Measurements from ENCODE around the gene MCF2L2.
"Not testable (repeated sequence)": the region's sequence is repeated elsewhere in the genome, so short reads cannot be mapped to it uniquely, and the experiment has no call there.

MCF2L2 gene

DNA sequence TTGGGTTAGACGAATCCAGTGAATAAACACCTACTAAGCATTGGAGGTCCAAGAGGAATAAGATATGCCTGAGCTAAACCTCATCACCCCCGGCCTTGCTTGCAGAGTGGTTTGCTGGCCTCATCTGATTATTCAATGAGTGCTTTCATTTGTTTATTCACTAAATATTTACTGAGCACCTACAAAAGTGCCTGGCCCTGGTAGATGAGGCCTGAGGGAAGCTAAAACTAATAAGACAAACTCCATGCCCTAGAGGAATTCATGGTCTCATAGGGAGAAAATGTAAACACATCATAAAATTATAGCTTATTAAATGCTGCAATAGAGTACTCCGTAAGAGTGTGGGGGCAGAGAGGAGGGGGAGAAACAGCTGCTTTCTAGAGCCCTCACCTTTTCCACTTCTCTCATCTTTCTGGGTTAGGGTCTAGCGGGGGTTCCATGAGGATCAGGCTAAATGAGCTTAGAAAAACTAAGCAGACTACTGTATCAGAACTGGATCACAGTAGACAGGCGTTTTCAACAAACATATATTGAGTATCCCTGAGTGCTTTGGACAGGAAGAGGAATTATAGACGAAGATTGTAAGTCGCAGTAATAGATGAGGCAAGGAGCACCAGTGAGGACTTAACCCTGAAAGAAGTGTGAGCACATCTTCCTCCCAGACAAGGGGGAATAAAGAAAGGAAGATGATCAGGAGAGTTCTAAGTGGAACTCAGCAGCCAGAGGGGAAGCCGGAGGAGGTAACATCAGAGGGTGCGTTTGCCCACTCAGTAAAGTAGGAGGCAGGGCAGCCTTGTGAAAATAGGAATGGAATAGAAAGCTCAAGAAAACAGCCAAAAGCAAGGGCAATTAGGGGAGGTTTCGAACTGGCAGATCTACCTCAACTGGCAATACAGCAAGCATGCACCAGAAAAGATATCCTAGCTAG is 234.4 kb downstream of the MCF2L2 start:
- DNase-seq, result no peak

DNA sequence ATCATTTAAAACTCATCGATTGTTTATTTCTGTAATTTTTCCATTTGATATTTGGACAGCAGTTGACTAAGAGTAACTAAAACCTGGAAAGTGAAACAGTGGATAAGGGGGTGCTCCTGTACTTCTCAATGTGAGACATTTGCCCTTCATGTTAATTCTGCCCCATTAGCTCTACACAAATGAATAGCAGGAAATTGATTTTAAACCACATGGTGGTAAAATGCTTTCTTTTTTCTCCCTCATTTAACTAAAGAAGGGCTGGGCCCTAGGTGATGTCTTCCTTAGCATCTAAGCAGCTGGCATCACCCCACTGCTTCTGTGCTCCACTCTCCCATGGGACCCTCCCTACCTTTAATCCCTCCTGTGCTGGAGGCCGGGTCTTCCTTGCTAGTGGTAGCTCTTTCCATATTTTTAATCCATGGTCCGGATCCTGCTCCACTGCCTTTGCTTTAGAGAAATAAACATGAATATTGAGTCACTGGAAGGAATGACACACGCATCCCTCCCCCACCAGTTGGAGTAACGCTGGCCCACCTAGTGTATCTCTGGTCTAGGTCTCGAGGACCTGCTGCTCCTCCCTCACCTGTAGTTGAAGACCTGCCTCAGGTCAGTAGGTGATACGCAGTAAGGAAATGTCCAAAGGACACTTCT is 235.6 kb downstream of the MCF2L2 start:
- no peak for DNase-seq

GRCh38 chr3:183189641-183190040 is 238.8 kb downstream of the MCF2L2 start:
- DNase-seq, result no peak

DNA sequence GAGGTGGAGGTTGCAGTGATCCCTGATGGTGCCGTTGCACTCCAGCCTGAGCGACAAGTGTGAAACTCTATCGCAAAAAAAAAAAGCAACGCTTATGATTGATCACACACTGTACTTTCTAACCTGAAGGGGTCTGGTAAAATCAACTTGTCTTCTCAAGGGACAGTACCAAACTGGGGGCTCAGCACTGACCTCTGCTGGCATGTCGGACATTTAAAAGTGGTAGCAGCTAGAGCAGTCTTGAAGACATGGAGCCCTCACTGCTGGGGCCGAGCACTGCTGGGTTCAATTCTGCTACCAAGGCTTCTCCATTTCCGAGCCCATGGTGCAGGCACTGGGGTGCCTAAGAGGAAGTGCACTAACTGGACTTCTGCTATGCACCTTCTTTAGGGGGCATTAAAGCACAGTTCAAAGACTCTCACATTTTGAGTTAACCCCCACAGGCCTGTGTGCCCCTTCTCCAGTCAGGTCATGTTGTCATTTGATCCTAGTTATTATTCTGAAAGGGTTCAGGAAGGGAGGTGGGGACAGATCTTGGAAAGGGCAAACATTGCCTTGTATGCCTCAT is 239.4 kb downstream of the MCF2L2 start:
- peak in 1 of 2 experiments; percentile 62 for DNase-seq

GRCh38 chr3:183185696-183186095 is 242.7 kb downstream of the MCF2L2 start:
- no peak for DNase-seq

DNA sequence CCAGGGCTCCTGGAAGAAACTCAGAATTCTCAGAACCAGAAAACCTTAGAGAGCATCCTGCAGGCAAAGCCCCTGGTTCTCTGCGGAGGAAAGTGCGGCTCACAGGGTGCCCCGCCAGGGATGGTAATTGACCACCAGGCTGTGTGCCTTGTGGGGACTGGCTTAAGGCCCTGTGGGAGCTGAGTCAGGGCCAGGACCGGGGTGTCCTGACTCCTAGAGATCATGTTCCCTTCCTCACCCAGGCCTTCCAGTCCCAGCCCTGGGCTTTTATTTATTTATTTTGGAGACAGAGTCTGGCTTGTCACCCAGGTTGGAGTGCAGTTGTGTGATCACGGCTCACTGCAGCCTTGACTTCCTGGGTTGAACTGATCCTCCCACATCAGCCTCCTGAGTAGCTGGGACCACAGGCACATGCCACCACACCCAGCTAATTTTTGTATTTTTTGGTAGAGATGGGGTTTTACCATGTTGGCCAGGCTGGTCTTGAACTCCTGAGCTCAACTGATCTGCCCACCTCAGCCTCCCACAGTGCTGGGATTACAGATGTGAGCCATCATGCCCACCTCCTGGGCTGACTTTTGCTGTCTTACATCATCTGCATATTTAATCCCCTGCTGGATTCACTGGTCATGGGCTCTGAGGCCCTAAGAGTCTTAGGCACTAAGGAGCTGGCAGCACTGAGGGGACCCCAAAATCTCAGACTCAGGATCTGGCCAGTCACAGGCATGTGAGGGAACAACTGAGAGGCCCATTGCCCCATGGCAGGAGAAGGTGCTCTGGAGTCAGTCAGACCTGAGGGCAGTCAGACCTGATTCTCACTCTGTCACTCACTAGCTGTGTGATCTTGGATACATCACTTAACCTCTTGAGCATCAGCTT is 245.4 kb downstream of the MCF2L2 start:
- DNase-seq, result no peak

DNA sequence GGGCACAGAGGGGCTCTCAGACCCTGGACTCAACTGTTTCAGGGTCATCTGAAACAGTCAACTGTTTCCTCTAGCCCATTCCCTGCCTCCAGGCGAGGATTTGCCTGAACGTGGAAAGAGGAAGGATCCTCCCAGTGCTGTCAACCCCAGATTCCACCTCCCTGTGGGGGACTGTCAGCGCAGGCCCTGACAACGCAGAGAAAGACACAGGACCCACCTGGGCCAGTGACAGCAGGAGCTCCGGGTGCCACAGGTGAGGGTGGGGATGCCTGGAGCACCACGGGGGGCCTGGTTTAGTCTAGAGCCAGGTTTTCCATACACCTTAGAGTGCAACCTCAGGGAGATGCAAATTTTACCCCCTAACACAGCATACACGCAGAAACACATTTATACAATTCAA is 246.3 kb downstream of the MCF2L2 start:
- no peak for DNase-seq

- DNase-seq, result no peak
Measured at GRCh38 chr3:183181606-183182005, 246.8 kb downstream of the MCF2L2 start.

DNA sequence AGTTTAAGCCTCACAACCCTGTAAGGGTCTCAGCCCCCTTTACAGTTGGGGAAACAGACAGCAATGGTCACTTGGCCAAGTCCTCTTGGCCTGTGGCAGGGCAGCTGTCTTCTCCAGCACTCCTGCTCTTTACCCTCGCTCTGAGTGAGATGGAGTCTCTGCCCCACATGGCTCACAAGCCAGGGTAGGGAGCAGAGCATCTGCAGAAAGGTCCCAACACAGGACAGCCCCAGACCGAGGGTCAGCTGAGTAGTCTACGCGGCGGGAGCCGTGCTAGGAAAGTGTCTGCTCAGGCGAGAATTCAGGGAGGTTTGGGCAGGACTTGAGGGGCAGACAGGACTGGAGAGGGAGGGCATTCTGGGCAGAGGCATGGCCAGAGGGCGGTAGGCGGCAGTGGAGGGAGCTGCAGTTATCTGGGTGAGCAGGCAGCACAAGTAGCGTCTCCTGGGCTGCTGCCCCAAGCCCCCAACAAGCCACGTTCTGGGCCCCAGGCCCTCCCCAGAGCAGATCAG is 247.6 kb downstream of the MCF2L2 start:
- no peak for DNase-seq

GRCh38 chr3:183180110-183180783 is 248.2 kb downstream of the MCF2L2 start:
- peak in 1 of 2 experiments; percentile 19 for DNase-seq

GRCh38 chr3:183179550-183179908 is 248.9 kb downstream of the MCF2L2 start:
- DNase-seq, result not testable (repeated sequence)

DNA sequence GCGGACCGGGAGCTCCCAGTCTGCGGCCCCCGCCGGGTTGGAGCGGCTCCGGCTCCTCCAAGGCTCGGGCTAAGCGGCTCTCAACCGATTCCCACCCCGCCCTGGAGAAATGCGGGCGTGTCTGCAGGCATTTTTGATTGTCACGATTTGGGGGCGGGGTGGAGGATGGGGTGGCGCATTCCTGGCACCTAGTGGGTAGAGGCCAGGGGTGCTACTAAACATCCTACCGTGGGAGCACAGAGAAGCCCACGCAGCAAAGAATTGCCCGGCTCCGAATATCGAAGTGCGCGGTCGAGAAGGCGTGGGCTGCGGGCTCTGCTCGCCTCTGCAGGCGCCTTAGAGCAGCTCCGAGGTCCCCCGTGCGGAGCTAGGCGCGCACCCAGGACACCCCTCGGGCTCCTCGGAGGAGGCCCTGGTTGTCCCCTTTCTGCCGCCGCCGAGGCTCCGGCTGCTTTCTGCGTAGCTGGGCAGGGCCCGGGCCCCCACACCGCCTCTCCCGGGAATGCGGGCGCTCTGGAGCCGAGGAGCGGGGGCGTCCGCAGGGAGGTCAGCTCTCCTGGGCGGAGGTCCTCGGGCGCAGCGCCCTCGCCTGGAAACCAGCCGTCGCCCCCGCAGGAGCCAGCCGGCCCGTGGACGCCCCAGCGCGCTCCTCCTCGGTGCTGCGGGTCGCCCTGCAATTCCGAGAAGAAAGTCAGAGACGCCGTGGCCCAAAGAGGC is 249.4 kb downstream of the MCF2L2 start:
- DNase-seq, result peak; percentile 74 to 76

- no peak for DNase-seq
Measured at GRCh38 chr3:183178512-183178832, 249.9 kb downstream of the MCF2L2 start.

DNA sequence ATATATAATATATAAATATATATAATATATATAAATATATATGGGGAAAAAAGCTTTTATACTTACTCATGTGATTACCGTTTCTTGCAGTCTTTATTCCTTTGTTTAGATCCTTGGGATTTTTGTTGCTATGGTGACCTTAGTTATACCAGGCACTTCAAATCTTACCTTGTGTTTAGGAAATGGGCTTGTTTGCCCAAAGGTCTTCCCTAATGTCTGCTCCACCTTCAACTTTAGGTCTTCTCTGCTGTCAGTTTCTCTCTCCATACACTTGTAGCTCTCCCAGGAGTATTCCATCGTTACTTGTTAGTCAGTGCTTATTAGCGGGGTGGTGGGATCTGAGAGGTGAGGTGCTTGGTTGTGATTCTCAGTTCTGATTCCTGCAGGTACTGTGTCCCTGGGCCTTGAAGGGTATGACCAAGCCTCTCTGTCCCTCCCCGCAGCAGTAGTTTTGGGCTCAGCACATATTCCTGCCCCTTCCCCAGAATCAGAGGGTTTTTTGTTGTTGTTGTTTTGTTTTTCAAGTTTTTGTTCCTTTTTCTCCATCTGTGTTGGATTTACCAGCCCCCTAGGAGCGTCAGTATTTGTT is 256.3 kb downstream of the MCF2L2 start:
- no peak for DNase-seq

- DNase-seq, result not testable (repeated sequence)
Measured at GRCh38 chr3:183167975-183168374, 260.4 kb downstream of the MCF2L2 start.

GRCh38 chr3:183163563-183163962 is 264.9 kb downstream of the MCF2L2 start:
- no peak for DNase-seq

- DNase-seq, result no peak
Measured at GRCh38 chr3:183161552-183162336, 266.7 kb downstream of the MCF2L2 start.

- no peak for DNase-seq
Measured at GRCh38 chr3:183160616-183161015, 267.8 kb downstream of the MCF2L2 start.

DNA sequence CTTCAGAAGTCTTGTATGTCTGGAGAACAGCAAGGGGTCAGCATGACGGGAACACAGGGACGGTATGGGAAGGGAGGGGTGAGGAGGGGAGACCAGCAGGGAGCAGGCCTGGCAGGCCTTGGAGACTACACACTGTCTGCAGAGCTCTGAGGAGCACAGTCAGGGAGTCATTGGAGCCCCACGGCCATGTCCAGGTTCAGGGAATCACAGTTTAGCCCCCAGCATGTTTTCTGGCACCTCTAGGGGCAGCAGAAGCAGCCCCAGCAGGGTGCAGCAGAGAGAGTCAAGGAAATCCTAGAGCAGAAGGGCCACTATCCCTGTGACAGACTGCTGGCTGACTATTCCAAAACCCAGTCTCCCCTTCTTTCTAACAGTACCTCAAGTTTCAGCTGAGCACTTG is 269.1 kb downstream of the MCF2L2 start:
- no peak for DNase-seq

DNA sequence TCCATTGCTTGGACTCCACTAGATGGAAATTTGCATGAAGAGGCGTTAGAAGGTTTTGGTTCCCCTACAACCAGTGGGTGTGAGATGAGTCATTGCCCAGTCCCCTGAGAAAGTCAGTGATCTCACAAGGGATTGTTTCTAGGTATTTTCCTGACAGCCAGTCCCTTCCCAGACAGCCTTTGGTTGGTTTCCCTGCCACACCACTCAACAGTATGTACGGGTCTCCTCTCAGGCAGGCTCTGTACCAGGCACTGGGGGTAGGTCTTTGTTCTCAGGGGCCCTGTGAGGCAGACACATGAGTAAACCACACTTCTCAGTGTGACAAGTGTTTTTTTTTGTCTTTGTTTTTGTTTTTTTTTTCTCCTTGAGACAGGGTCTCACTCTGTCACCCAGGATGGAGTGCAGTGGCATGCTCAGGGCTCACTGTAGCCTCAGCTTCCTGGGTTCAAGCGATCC is 269.8 kb downstream of the MCF2L2 start:
- peak; percentile 74 to 75 for DNase-seq
